NCI-H1930 (cell line): ENCODE data around the gene FCGR3B.
"Not testable (repeated sequence)": the region's sequence is repeated elsewhere in the genome, so short reads cannot be mapped to it uniquely, and the experiment has no call there.

Source experiments
- DNase-seq, 2 experiments: peaks; one replicate each; lab custom pipeline; 2025; lab: John Stamatoyannopoulos, UW

Gene FCGR3B

DNA sequence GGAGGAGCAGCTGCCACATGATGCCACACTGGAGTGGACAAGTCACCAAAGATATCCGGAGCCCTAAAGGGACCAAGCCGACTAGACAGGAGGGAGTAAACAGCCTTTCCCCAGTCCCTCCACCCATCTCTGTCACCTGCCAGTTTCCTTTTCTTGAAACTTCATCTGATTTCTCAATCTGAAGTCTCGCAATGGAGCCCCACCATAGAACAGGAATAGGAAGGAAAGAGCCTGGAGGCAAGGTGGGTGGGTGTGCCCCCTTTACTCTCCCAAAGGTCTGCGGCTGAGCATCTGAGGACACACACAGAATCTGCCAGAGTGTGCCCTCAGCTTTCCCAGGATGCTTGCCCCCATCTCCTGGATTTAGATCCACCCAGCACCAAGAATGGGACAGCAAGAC lies at the start of gene FCGR3B:
TSS of gene FCGR3B (minus strand) at position 101 of the 400 bp plus-strand sequence. CDS start at position 19, 82 bp downstream.
- DNase-seq = no peak

DNA sequence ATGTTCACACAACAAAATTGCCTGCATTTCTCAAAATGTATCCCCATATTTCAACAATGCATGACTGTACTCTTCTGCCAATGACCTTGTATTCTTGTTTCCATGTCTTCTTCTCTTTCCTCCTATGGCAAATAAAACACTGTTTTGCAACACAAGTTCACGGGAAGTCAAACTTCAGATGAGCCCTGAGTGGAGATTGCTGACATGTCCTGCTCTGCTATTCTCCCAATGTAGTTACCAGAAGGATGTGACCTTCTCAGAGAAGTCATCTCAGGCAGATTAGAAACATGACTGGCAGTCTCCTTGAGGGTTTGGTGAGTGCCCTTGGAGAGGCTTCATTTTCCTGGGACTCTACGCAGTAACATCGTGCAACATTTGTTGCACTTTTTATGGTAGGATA lies 47.5 kb upstream of the FCGR3B start:
- DNase-seq = no peak

DNA sequence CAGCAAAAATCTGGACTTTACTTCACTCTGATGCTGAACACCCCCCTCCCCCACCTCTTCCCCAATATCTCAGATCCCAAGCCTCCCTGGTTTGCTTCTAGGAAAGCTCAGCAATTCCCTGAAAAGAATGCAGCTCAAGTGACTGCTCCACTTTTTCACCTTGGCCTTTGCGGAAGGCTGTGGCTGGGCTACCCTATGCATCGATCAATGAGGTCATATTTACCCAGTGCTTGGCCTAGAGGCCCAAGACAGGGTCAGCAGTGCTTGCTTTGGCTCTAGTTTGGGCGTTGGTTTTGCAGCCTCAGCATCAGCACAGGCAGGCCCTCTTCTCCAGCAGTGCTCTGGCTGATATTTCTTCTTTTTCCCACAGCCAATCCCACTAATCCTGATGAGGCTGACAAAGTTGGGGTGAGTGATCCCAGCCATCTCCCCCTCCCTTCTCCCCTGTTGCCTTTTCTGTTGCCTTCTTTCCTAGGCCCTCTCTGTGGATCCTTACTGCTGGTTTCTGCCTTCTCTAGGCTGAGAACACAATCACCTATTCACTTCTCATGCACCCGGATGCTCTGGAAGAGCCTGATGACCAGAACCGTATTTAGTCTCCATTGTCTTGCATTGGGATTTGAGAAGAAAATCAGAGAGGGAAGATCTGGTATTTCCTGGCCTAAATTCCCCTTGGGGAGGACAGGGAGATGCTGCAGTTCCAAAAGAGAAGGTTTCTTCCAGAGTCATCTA lies 46.1 kb upstream of the FCGR3B start:
- DNase-seq = no peak

DNA sequence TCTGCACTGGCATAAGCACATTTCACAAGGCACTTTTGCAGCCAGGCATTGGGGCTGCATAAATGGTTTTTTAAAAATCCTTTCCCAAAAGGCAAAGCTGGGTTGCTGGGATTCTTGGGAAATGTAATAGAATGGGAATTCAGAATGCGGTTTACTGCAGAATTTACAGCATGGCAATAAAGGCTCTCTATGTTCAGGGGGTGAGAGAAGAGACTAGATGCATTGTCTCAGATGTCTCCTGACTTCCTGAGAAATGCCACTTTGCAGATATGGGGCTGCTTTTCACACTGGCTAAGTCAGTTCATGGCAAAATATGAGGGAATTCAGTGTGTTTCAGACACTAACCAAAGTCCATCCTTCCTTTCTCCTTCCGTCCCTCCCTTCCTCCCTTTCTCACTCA lies 45.5 kb upstream of the FCGR3B start:
- DNase-seq = no peak

DNA sequence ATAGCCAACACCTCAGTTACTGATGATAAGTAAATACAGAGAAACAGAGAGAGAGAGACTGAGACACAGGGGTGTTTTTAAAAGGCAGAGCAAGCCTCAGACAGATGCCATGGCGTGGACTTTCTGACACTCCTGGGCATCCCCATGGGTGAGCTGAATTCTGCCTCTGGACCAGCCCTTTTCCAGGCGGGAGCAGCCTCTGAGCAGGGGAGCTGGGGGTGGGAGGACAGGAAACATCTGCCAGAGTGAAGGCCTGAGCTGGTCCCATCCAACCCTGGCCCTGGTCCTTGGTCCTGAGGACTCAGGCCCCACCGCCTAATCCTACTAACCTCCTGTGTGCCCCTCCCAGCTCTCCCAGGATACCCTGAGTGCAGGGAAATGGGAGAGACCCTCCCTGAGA lies 43.9 kb upstream of the FCGR3B start:
- DNase-seq = not testable (repeated sequence)

DNA sequence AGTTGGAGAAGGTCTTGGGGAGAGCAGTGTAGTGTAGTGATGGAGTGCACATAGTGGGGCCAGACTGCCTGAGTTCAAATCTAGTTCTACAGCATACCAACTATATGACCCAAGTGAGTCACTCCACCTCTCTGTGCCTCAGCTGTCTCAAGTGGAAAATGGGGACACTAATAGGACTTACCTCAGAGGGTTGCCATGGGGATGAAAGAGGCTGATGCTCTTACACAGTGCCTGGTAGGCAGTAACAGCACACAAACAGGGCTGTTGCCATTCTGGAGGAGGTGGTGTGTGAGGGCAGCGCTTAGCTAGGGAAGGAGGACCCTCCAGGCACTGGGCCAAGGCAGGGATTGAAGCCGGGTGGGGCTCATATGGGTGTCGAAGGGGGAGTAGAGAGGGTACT lies 43.5 kb upstream of the FCGR3B start:
- DNase-seq = not testable (repeated sequence)

DNA sequence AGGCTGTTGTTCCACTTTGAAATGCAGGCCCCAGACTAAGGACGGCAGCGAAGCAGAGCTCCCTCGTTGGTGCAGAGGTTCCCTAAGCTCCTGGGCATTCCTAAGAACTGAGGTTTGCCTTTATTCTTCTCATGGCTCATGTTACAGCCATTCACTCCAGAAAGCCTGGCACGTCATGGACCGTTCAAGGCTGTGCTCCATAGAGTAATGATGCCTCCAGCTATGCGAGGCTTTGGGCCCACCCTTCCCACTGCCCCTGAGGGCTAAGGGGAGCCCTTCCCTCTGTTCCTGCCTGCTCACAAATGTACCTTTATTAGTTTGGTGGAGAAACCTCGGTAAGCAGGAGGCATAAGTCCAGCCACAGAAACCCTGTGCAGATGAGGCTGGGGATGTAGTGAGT lies 42.5 kb upstream of the FCGR3B start:
- not testable (repeated sequence) for DNase-seq

DNA sequence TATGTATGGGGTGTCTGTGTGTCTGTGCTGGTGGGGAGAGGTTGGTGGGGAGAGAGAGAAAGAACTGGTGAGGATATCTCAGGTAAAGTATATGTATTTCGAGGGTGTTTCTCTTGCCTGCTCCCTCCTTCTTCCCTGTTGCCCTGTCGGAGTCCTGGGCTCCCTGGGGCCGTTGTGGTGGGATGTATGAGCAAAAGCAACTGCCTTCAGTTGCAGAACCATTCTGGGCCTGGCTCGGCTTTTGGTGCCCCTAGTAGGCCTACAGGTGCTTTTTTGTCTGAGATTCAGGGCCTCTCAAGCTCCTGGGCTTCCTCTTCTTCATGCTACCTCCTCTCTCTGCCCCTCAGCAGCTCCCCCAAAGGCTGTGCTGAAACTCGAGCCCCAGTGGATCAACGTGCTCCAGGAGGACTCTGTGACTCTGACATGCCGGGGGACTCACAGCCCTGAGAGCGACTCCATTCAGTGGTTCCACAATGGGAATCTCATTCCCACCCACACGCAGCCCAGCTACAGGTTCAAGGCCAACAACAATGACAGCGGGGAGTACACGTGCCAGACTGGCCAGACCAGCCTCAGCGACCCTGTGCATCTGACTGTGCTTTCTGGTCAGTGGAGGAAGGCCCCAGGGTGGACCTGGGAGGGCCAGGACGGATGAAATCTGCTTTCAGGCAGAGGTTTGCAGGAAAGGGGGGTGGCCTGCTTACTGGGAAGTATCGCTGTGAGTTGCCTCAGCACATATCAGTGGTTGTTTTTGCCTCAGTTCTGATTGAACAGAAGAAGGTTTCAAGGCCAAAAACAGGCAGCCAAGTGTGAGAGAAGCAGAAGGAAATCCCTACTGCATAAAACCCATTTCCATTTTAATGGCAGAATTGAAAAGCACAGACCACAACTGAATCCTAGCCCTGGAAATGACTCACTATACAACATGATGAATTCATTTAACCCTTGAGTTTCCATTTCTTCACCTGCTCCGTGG lies 40.4 kb upstream of the FCGR3B start:
- DNase-seq = not testable (repeated sequence)

DNA sequence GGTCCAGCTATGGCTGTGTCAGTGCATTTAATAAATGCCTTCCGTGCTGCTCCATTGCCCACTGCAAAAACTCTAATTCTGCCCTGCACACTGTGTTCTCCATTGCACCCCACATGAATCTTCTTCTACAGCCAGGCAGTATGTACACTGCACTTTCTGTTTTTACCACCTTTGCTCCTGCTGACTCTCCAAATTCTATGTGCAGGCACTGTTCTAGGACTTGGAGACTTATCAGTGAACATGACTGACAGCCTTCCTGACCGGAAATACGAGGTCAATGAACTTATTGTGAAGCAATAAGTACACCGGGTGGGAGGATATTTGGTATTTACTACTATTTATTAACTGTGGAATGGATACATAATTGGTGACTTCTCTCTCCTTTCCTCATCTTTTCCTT lies 33.7 kb upstream of the FCGR3B start:
- not testable (repeated sequence) for DNase-seq

DNA sequence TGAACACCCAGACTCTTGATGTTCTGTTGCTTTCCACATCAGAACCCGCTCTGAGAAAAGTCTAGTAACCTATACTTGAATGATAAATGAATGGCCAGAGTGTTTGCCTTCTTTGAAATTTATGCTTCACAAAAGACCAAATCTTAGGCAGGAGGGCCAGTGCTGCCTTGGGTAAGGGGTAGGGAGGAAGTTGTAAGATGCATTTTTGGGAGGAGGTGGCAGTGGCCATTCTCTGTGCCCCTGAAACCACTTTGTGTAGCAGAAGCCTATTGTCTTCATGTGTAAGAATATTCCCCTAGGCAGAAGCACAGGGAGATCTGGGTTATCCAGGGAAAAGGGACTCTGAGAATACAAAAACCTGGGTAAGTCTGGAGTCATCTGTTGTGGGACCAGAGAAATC lies 32.6 kb upstream of the FCGR3B start:
- not testable (repeated sequence) for DNase-seq

DNA sequence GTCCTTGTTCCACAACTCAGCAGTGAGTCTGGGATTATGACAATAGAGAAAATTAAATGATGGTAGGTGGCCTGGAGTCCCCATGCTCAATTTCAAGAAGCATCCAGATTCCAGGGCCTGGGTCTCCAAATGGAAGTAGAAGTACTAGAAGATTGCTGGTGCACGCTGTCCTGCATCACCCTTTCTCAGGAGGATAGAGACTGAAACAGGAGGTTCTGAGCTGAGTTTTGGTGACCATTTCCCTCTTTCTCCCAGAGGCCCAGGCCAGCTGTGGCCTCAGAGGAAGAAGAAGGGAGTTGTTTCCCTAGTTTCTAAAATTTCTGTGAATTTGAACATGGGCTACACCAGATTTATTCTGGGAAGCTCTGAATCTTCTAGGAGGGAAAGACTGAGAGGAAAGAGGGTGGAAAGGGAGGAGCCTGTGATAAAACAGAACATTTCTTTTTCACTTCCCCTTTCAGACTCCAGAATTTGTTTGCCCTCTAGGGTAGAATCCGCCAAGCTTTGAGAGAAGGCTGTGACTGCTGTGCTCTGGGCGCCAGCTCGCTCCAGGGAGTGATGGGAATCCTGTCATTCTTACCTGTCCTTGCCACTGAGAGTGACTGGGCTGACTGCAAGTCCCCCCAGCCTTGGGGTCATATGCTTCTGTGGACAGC lies 31.8 kb upstream of the FCGR3B start, which contains the start of gene FCGR2B:
TSS of gene FCGR2B (plus strand) at position 460 of the 656 bp plus-strand sequence. CDS start at position 559, 99 bp downstream.
- DNase-seq = not testable (repeated sequence)

DNA sequence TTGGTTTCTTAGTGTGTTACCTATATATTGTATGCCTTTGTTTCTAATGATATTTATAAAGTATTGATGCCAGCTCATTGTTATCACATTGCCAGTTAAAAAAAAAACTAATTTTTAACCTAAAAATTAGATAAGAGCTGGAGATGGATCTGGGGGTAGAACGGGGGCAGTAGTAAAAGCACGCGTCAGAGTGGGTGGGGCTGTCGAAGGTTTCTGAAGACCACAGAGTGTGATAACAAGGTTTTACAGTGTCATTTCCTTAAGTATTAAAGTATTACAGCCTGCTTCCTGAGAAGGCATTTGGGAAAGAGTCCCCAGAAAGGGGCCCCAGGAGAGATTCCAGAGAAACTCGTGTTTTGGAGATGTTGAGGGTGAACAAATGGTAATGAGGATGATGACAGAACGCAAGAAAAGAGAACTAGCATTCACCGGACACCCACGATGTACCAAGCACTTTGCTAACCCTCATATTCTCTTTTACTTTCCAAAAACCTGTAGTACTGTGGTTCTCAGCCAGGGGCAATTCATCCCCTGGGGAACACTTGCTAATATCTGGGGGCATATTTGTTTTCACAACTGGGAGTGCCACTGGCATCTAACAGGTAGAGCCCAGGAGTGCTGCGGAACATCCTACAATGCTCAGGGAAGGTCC lies 30.8 kb upstream of the FCGR3B start:
- not testable (repeated sequence) for DNase-seq

DNA sequence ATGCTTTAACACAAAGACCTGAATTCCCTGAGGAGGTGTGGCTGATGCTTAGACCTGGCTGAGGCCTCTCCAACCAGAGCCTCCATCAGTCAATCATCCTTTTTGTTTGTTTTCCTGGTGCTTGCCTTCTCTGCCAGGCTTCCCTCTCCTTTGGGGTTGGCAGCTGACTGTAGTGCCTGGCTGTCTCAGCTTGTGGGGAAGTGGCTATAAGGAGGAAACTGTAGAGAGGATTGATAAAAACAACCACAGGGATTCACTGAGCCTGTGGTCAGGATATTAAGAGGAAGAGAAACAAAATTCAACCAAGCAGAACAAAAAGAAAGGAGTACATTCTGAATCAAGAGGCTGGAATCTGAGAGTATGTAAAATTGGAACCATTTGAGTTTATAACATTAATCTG lies 27.5 kb upstream of the FCGR3B start:
- DNase-seq = not testable (repeated sequence)

DNA sequence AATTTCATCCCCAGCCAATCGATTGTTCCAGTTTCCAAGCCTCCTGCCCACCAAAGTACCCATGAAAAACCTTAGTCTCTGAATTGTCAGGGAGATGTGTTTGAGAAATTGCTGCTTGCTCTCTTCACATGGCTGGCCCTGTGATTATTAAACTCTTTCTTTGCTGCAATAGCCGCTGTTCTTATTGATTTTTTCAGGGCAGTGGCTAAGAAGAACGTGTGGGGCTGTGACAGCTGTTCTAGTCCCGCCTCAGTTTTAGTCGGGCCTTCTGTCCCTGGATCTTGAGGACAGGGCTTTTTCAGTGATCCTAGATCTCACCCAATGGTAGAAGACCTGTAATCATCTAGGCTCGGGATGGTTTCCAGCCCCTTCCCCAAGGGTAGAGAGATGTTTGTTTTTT lies 23.0 kb upstream of the FCGR3B start:
- not testable (repeated sequence) for DNase-seq

DNA sequence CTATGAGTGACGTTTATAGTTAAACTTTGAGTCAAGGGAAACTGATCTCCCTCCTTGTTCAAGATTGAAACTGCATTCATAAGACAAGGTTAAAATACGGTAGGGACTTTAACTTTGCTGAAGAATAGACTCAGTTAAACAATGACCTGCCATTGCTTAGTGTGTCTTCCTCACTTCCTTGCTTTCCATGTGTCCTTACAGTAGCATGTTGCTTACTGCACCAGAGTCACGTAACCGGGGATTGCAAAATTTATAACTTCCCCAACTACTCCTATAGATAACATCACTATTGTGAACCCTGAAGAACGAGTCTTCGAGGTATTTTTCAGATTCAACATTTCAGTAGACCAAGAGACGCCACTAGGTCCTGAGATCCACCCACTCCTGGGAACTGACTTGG lies 22.6 kb upstream of the FCGR3B start:
- DNase-seq = not testable (repeated sequence)

DNA sequence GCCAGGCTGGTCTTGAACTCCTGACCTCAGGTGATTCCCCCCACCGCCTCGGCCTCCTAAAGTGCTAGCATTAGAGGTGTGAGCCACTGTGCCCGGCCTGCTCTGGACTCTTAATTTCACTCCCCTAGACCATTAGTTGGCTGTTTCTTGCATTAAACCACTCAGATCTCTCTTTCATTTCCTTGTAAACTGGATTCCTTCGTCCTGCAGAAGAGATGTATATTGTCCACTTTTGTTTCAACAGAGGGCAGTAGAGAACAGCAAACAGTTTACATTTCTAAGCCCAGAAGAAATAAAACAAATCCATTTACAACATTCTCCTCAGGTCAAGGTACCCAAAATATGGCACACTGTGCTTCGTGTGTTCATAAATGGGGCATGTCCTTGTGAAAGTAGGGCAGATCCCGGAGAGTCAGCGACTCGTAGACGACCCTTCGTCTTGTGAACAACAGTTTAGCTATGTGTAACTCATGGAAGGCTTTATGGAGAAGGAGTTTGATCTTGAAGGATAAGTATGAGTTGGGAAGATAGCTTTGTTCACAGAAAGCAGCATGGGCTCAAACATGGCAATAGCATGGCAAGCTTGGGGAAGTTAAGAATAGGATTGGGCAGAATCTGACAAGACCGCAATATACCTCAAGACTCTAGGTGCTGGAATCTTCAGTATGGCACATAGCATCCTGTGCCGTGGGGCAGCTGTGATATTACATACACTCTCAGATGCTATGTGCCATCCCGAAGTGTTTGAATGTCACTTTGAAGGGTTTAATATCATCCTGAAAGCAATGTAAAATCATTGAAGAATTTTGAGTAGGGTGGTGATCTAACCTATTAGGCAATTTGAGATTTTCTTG lies 16.8 kb upstream of the FCGR3B start:
- not testable (repeated sequence) for DNase-seq

DNA sequence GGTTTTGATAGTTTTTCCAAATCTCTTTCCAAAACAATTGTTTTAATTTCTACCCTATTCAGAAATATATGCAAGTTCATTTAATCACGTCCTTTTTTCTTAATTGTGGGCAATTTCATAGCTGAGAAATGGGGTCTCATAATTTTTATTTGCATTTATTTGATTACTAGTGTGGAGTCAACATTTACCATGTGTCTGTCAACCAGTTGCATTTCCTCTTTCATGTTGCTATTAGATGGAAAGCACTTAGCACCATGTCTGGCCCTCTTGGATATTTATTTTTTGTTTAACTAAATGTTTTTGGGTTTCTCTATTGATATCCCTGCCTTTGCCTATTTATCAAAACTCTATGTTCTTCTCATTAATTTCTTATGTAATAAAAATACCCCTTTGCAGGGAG lies 13.9 kb upstream of the FCGR3B start:
- DNase-seq = not testable (repeated sequence)

DNA sequence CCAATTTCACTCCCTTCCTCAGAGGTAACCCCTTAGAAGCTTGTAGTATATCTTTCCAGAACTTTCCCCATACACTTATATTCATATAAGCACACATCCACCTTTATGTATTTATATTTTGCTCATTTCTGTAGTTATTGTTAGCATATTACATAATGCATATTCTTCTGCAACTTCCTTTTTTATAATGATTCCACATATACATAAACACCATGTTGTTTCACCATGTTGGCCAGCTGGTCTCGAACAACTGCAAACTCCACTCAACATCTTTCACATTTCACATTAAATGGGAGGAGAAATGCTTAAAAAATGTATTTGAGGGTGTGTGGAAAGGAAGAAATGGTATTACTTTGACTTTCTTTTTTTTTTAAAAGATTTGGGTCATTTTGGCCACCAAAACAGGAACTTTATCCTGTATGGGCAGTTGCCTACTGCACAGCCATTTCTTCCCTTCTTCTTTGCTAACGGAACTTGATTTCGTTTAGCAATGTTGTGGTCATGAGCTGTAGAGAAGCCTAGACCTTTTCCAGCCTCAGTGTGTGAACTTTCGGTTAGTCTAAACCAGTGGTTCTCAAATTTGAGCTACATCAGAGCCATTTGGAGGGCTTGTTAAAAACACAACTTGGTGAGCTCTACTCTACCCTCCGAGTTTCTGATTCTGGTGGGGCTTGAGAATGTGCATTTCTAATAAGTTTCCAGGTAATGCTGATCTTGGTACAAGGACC lies 12.7 kb upstream of the FCGR3B start:
- not testable (repeated sequence) for DNase-seq

DNA sequence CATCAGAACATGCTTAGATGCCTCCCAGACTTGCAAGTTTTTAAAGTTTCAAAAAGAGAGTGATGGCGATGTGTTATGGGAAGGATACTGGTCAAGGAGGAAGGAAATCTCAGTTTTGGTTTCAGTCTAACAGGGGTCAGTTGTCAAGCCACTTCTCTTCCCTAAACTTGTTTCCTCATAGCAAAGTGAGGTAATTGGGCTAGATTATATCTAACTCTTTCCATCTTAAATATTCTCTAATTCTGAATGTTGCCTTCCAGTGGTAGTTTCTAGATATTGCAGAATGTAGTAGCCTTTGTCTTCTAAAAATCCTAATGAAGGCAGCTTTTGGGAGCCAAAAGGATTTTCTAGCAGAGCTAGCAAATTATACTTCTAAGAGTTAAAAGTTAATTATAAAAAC lies 11.7 kb upstream of the FCGR3B start:
- not testable (repeated sequence) for DNase-seq

DNA sequence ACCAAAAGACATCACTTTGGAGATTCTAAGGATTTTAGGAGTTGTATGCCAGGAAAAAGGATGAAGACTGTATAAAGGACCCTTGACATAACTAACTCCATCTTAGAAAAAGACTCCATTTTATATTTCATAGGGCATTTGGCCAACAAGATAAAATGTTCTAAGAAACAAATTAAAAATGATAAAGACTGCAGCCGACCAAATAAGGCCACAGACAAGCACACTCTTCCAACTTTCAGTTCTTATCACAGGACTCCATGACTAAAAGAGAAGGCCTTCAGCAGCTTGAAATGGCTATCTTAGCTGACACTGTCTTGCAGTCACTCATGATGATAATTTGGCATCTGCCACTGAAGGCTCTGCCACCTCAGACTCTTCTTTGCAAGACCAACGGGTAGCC lies 8.2 kb upstream of the FCGR3B start:
- DNase-seq = not testable (repeated sequence)
